Smooth muscle cell (in vitro differentiated cells): Measurements from ENCODE around the gene DLG2. TPM values are rescaled to one million over a fixed set of nuclear protein-coding genes. Genes with fewer than 3 reads are reported as not detected.

Experiments used
- DNase-seq: peaks from one replicate; lab custom pipeline; 2025; ENCODE audit not compliant: unreplicated experiment; lab: John Stamatoyannopoulos, UW
- H2AFZ ChIP-seq: fragments of 200-600 bp; sonication (generic); 2 replicates; pipeline ENCODE4 v1.6.0; 2016; ENCODE audit warnings: antibody characterized with exemption, low read depth, mild to moderate bottlenecking
- H3F3A ChIP-seq: fragments of 200-600 bp; sonication (generic); 2 replicates; pipeline ENCODE4 v1.6.0; 2017; ENCODE audit warnings: antibody characterized with exemption, low read depth
- H3K27ac ChIP-seq: fragments of 200-600 bp; sonication (generic); 2 replicates; pipeline ENCODE4 v1.5.1; 2016; ENCODE audit warnings: low read depth, mild to moderate bottlenecking
- H3K27me3 ChIP-seq: fragments of 200-600 bp; sonication (generic); 2 replicates; pipeline ENCODE4 v1.6.1; 2016; ENCODE audit warnings: low read depth, mild to moderate bottlenecking
- H3K36me3 ChIP-seq: fragments of 200-600 bp; sonication (generic); 2 replicates; pipeline ENCODE4 v1.5.1; 2016; ENCODE audit warnings: low read depth
- H3K4me1 ChIP-seq: fragments of 200-600 bp; sonication (generic); 2 replicates; pipeline ENCODE4 v1.5.1; 2016; ENCODE audit warnings: low read depth
- H3K4me2 ChIP-seq: fragments of 200-600 bp; sonication (generic); 2 replicates; pipeline ENCODE4 v1.6.0; 2016; ENCODE audit warnings: mild to moderate bottlenecking
- H3K4me3 ChIP-seq: fragments of 200-600 bp; sonication (generic); 2 replicates; pipeline ENCODE4 v1.5.1; 2016; ENCODE audit warnings: mild to moderate bottlenecking
- H3K79me2 ChIP-seq: fragments of 200-600 bp; sonication (generic); 2 replicates; pipeline ENCODE4 v1.6.0; 2016; ENCODE audit warnings: low read depth, mild to moderate bottlenecking
- H3K9ac ChIP-seq: fragments of 200-600 bp; sonication (generic); 2 replicates; pipeline ENCODE4 v1.6.0; 2016; ENCODE audit warnings: low read depth
- H3K9me3 ChIP-seq: fragments of 200-600 bp; sonication (generic); replicated peaks from 2 replicates; pipeline ENCODE4 v1.5.1; 2016; ENCODE audit warnings: low read depth
- H4K20me1 ChIP-seq: fragments of 200-600 bp; sonication (generic); 2 replicates; pipeline ENCODE4 v1.6.0; 2016; ENCODE audit warnings: low read depth
- CTCF ChIP-seq: fragments of 200-600 bp; sonication (generic); IDR thresholded peaks from 2 replicates; pipeline ENCODE4 v1.5.1; 2017; ENCODE audit warnings: borderline replicate concordance, mild to moderate bottlenecking, antibody characterized with exemption; ENCODE audit not compliant: insufficient read depth, poor library complexity, severe bottlenecking
- WGBS: methylation state at CpG from one replicate; pipeline ENCODE4 v1.1.7; 2016; ENCODE audit warnings: low lambda C conversion rate; 5-methylcytosine and 5-hydroxymethylcytosine counted together
- polyA plus RNA-seq: library from polyadenylated mRNA; unstranded; fragments of >200 nt; fragmentation: Nextera tagmentation; extraction: Ambion mirVana; gene quantifications from 2 replicates; pipeline ENCODE4 v1.2.1, GENCODE V29; 2016
- total RNA-seq: library from RNA; depleted of rRNA; stranded (reverse); fragments of >200 nt; gene quantifications from 2 replicates; pipeline ENCODE4 v1.2.3, GENCODE V29; 2014

The DLG2 gene
- total and polyA plus RNA-seq, 2 experiments from 2014 or later: 0.74 to 1.1 TPM

GRCh38 chr11:83522911-83523310, 2104.2 kb downstream of the DLG2 start:
- Histone ChIP-seq H3K4me3 (no peak overlapping the region), H3K9me3 (no peaks in the 10 kb centered on the region), H3K4me1 (no peaks in the 10 kb centered on the region), H2AFZ (no peak overlapping the region), H3K27me3 (no peaks in the 10 kb centered on the region), H3K79me2 (no peaks in the 10 kb centered on the region), H3K9ac (no peak overlapping the region), H3K4me2 (no peak overlapping the region), H4K20me1 (no peaks in the 10 kb centered on the region), H3K36me3 (no peaks in the 10 kb centered on the region), H3K27ac (no peak overlapping the region), H3F3A (no peaks in the 10 kb centered on the region)
- no peak for DNase-seq
- WGBS: 75% methylated on average over 2 of the region's 2 CpGs
- no peak for TF ChIP-seq CTCF

- no peak for DNase-seq
These were observed 2105.2 kb downstream of the DLG2 start for GRCh38 chr11:83521647-83522596.

GRCh38 chr11:83520849-83521248, 2106.3 kb downstream of the DLG2 start:
- no peak for DNase-seq
- Histone ChIP-seq H3K9me3 (no peaks in the 10 kb centered on the region), H3K27me3 (no peaks in the 10 kb centered on the region)

More at GRCh38 chr11:83521647-83522596, 2105.2 kb downstream of the DLG2 start:
- Histone ChIP-seq H3K27ac (no peak overlapping the region), H3K36me3 (no peaks in the 10 kb centered on the region), H2AFZ (no peak overlapping the region), H3K4me3 (no peak overlapping the region), H3K27me3 (no peaks in the 10 kb centered on the region), H3K4me2 (no peak overlapping the region), H3K9me3 (no peaks in the 10 kb centered on the region), H3K9ac (no peak overlapping the region), H4K20me1 (no peaks in the 10 kb centered on the region), H3K79me2 (no peaks in the 10 kb centered on the region), H3K4me1 (no peaks in the 10 kb centered on the region), H3F3A (no peaks in the 10 kb centered on the region)
- 72% methylated on average over 8 of the region's 8 CpGs for WGBS
- TF ChIP-seq CTCF: peak; percentile 26

More at GRCh38 chr11:83520849-83521248, 2106.3 kb downstream of the DLG2 start:
- H3K79me2 ChIP-seq: no peaks in the 10 kb centered on the region
- H3K4me3 ChIP-seq: no peak overlapping the region
- no peak overlapping the region for H3K9ac ChIP-seq
- no peak overlapping the region for H2AFZ ChIP-seq
- no peaks in the 10 kb centered on the region for H4K20me1 ChIP-seq
- H3K27ac ChIP-seq: no peak overlapping the region
- 90% methylated on average over 3 of the region's 3 CpGs for WGBS
- H3K4me2 ChIP-seq: no peak overlapping the region
- no peaks in the 10 kb centered on the region for H3K36me3 ChIP-seq
- no peak for TF ChIP-seq CTCF
- no peaks in the 10 kb centered on the region for H3K4me1 ChIP-seq
- no peaks in the 10 kb centered on the region for H3F3A ChIP-seq
